Measurements from ENCODE around the gene PSMF1.

Gene PSMF1

GRCh38 chr20:1199212-1199873 lies 80.9 kb downstream of the PSMF1 start:
- no peak overlapping the region for H3K4me3 ChIP-seq (ENCODE audit: control insufficient read depth, low read depth, low read length)
- DNase-seq (ENCODE audit: low read depth), result no peak
- TF ChIP-seq CTCF (IDR thresholded peaks at IDR 0.05; ENCODE audit: control insufficient read depth, insufficient read depth, low read depth, low read length, missing control alignments), result no peak

GRCh38 chr20:1199964-1200363 lies 81.6 kb downstream of the PSMF1 start:
- TF ChIP-seq CTCF (IDR thresholded peaks at IDR 0.05; ENCODE audit: control insufficient read depth, insufficient read depth, low read depth, low read length, missing control alignments), result no peak
- H3K4me3 ChIP-seq (ENCODE audit: control insufficient read depth, low read depth, low read length), result no peak overlapping the region
- no peak for DNase-seq (ENCODE audit: low read depth)

GRCh38 chr20:1202762-1203504 lies 84.5 kb downstream of the PSMF1 start, which contains the start of gene C20orf202:
C20orf202 (plus strand) TSS chr20:1203454; CDS start chr20:1203586, 132 bp downstream.
- DNase-seq (ENCODE audit: low read depth), result no peak
- no peak within 1 kb of the TSS for H3K4me3 ChIP-seq (ENCODE audit: control insufficient read depth, low read depth, low read length)
- TF ChIP-seq CTCF (IDR thresholded peaks at IDR 0.05; ENCODE audit: control insufficient read depth, insufficient read depth, low read depth, low read length, missing control alignments), result no peak

DNA sequence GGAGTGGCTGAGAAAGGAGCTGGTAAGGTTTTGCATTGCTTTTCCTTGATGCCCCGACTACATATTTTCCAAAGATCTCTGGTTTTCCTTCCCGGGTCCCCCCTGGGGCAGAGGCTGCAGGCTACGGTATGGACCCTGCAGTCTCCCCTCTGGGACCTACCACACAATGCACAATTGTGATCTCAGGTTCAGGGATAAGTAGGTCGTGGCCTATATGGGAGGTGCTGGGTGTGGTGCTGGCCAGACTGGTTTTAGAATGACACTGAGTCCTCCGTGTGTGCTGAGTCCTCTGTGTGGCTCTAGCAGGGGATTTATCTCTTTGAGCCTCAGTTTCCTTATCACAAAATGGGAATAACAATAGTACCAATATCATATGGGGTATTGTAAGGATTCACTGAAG lies 85.2 kb downstream of the PSMF1 start:
- DNase-seq (ENCODE audit: low read depth), result no peak
- TF ChIP-seq CTCF (IDR thresholded peaks at IDR 0.05; ENCODE audit: control insufficient read depth, insufficient read depth, low read depth, low read length, missing control alignments), result no peak
- H3K4me3 ChIP-seq (ENCODE audit: control insufficient read depth, low read depth, low read length), result no peak overlapping the region

DNA sequence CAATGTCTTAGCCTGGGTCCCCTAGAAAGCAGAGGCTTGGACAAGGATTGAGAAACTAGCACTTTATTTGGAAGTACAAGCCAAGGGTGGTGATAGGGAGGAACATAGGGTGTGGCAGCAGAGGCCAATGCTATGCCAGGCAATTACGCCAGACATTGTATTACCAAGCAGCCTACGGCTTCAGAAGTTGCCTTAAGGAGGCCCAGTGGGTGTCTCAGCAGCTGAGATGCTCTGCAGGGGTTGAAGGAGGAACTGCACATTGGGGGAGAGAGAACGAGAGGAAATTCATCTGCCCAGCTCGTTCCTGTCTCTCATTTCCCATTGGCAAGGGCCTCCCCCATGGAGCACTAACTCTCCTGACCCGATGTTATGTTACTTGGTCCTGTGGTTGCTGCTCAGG lies 85.7 kb downstream of the PSMF1 start:
- no peak for TF ChIP-seq CTCF (IDR thresholded peaks at IDR 0.05; ENCODE audit: control insufficient read depth, insufficient read depth, low read depth, low read length, missing control alignments)
- H3K4me3 ChIP-seq (ENCODE audit: control insufficient read depth, low read depth, low read length), result no peak overlapping the region
- no peak for DNase-seq (ENCODE audit: low read depth)

DNA sequence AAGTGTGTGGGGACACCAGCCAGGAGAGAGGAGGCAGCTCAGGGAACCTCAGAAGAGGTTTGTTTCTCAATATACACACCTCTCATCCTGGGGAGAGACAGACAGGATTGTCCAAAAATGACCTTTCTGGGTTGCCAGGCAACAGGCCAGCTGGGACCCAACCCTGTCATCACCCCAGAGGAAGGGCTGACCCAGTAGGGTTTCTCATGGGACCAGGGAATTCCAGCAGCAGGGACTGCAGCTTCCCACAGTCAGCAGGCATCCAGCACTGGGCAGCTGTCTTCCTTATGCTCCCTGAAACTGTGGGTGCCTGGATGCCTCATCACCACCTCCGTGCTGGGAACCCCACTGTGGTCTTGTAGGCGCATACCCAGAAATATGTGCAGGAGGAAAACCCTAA lies 86.2 kb downstream of the PSMF1 start:
- H3K4me3 ChIP-seq (ENCODE audit: control insufficient read depth, low read depth, low read length), result no peak overlapping the region
- no peak for DNase-seq (ENCODE audit: low read depth)
- no peak for TF ChIP-seq CTCF (IDR thresholded peaks at IDR 0.05; ENCODE audit: control insufficient read depth, insufficient read depth, low read depth, low read length, missing control alignments)

Measured in AG09309 (cell line).